ENCODE results near the gene CDH8. TPM values are rescaled to one million over a fixed set of nuclear protein-coding genes. Genes with fewer than 3 reads are reported as not detected.

Gene CDH8
- total RNA-seq, 2 donors from 2014 or later, result 1.2 TPM; not detected in 1

DNA sequence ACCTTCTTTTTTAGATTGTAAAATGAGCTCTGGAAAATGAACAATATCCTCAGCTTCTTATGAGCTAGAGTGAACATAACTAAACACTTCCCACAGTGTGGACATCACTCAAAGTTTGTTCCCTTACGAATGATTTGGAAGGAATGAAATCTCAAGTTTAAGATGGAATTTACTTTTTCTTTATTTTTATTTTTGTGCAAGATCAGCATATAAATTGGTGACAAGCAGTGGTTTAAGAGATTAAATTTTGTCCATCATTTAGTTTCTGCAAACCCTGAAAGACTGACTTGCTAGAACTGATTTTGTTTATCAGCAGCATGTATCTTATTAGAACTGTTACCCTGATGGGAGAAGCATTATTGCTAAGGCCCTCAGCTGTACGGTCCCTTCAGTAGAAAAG, 420.1 kb downstream of the CDH8 start:
- H3K27me3 Mint-ChIP-seq, result no peaks in the 10 kb centered on the region
- peaks cover 5% of the 10 kb centered on the region for H3K9me3 Mint-ChIP-seq
- ATAC-seq, result no peak

DNA sequence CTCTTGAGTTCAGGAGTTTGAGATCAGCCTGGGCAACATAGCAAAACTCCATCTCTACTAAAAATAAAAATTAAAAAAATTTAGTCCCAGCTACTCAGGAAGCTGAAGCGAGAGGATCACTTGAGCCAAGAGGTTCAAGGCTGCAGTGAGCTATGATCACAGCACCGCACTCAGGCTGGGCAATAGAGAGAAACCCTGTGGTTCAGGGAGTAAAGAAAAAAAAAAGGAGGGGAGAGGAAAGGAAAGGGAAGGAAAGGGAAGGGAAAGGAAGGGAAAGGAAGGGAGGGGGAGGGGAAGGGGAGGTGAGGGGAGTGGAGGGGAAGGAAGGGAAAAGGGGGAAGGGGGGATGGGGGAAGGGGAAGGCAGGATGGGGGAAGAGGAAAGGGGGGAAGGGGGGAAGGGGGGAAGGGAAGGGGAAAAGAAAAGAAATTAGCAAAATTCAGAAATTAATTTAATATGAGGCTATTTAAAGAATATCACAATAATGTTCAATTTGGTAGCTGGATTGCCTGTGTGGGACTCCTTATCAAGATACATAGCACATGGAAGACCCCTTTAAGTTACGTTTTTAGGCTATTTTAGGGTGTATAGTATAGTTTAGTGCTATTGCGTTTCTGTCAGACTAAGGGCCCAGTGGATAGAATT, 424.3 kb downstream of the CDH8 start:
- Mint-ChIP-seq H3K4me3 (no peak overlapping the region), H3K27ac (no peak overlapping the region), H3K27me3 (no peaks in the 10 kb centered on the region), H3K9me3 (peaks cover 13% of the 10 kb centered on the region), H3K36me3 (no peaks in the 10 kb centered on the region), H3K4me1 (ENCODE audit: low read depth in 2 of 2) (no peaks in the 10 kb centered on the region)
- ATAC-seq (no peak), DNase-seq (ENCODE audit: low spot score) (no peak)

More for the DNA sequence above, 420.1 kb downstream of the CDH8 start:
- Mint-ChIP-seq H3K4me3 (no peak overlapping the region), H3K27ac (no peak overlapping the region), H3K36me3 (peaks cover 4% of the 10 kb centered on the region), H3K4me1 (ENCODE audit: low read depth in 2 of 2) (no peaks in the 10 kb centered on the region)
- no peak for DNase-seq (ENCODE audit: low spot score)

DNA sequence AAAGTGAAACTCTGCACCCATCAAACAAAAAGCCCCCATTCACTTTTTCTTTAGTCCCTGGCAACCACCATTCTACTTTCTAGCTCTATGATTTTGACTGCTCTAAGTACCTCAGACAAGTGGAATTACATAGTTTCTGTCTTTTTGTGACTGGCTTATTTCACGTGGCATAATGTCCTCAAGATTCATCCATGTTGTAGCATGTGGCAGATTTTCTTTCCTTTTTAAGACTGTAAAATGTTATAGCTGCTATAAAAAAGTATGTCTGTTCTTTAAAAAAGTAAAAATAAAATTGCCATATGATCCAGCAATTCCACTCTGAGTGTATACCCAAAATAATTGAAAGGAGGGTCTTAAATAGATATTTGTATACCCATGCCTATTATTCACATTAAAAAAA, 429.7 kb downstream of the CDH8 start:
- H3K27me3 Mint-ChIP-seq, result no peaks in the 10 kb centered on the region
- H3K9me3 Mint-ChIP-seq, result peaks cover 29% of the 10 kb centered on the region
- H3K36me3 Mint-ChIP-seq, result no peaks in the 10 kb centered on the region
- H3K4me3 Mint-ChIP-seq, result no peak overlapping the region
- ATAC-seq, result no peak
- DNase-seq (ENCODE audit: low spot score), result no peak
- no peak overlapping the region for H3K27ac Mint-ChIP-seq
- H3K4me1 Mint-ChIP-seq (ENCODE audit: low read depth in 2 of 2), result no peaks in the 10 kb centered on the region
